Right atrium auricular region (tissue), 2 donors: ENCODE data around the gene CNOT6L. TPM values are rescaled to one million over a fixed set of nuclear protein-coding genes. Genes with fewer than 3 reads are reported as not detected.

Experiments used
- DNase-seq: peaks from one replicate; pipeline ENCODE4 v3.0.0-alpha.2; 2019; ENCODE audit warnings: low spot score
- H3K27ac ChIP-seq, 2 donors: fragments of 200-600 bp; sonication (generic); 1 replicate in 1 of 2; 2 replicates in 1 of 2; pipeline ENCODE4 v1.5.1; 2016 to 2019
- H3K27me3 ChIP-seq, 2 donors: fragments of 200-600 bp; sonication (generic); one replicate each; pipeline versions ENCODE4 v1.5.1 to v1.6.0; 2017 to 2019
- H3K36me3 ChIP-seq: fragments of 200-600 bp; sonication (generic); one replicate; pipeline ENCODE4 v1.5.1; 2016
- H3K4me1 ChIP-seq, 2 donors: fragments of 200-600 bp; sonication (generic); one replicate each; pipeline versions ENCODE4 v1.5.1 to v1.6.0; 2017 to 2019
- H3K4me3 ChIP-seq, 2 donors: fragments of 200-600 bp; sonication (generic); 1 replicate in 1 of 2; 2 replicates in 1 of 2; pipeline ENCODE4 v1.5.1; 2017 to 2019; ENCODE audit warnings: mild to moderate bottlenecking in 1 of 2, moderate library complexity in 1 of 2
- H3K9me3 ChIP-seq, 2 donors: fragments of 200-600 bp; sonication (generic); one replicate each; pipeline ENCODE4 v1.5.1; 2019
- total RNA-seq, 2 donors: library from RNA; depleted of rRNA; stranded (reverse); fragments of >200 nt; gene quantifications; one replicate each; pipeline ENCODE4 v1.1.0, GENCODE V29; 2016
- TF ChIP-seq, protein P1 (sequence below), 2 donors: fragments of 200-600 bp; sonication (generic); IDR thresholded peaks; one replicate each; pipeline ENCODE4 v1.5.1; 2019; ENCODE audit warnings: antibody characterized with exemption in 2 of 2

The CNOT6L gene
- total RNA-seq, 2 donors from 2014 or later: 11.4 to 14.3 TPM

DNA sequence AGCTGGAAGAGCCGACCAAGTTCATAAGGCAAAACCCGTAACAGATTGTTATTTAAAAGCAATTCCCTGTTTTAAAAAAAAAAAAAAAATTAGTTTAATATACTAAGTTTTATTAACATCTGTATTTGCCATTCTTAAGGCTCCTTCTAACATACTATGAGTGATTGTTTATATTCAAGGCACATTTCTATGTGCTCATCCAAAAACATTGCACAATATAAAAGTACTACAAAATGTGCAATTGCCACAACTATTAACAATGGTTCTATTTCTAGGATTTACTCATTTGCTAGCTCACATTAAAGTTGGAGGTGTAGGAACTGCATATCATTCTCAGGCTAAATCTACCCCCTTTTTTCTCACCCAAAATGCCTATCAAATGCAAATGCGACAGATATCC lies 46.1 kb downstream of the CNOT6L start:
- no peak overlapping the region for H3K4me3 ChIP-seq
- peaks cover 4% of the 10 kb centered on the region for H3K36me3 ChIP-seq
- TF ChIP-seq, protein P1, sequence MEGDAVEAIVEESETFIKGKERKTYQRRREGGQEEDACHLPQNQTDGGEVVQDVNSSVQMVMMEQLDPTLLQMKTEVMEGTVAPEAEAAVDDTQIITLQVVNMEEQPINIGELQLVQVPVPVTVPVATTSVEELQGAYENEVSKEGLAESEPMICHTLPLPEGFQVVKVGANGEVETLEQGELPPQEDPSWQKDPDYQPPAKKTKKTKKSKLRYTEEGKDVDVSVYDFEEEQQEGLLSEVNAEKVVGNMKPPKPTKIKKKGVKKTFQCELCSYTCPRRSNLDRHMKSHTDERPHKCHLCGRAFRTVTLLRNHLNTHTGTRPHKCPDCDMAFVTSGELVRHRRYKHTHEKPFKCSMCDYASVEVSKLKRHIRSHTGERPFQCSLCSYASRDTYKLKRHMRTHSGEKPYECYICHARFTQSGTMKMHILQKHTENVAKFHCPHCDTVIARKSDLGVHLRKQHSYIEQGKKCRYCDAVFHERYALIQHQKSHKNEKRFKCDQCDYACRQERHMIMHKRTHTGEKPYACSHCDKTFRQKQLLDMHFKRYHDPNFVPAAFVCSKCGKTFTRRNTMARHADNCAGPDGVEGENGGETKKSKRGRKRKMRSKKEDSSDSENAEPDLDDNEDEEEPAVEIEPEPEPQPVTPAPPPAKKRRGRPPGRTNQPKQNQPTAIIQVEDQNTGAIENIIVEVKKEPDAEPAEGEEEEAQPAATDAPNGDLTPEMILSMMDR (IDR thresholded peaks at IDR 0.05): no peak
- H3K9me3 ChIP-seq: no peaks in the 10 kb centered on the region
- H3K27me3 ChIP-seq: no peaks in the 10 kb centered on the region
- DNase-seq: no peak
- H3K4me1 ChIP-seq: peaks cover 0 to 21% of the 10 kb centered on the region in 2 donors
- H3K27ac ChIP-seq: no peak overlapping the region

DNA sequence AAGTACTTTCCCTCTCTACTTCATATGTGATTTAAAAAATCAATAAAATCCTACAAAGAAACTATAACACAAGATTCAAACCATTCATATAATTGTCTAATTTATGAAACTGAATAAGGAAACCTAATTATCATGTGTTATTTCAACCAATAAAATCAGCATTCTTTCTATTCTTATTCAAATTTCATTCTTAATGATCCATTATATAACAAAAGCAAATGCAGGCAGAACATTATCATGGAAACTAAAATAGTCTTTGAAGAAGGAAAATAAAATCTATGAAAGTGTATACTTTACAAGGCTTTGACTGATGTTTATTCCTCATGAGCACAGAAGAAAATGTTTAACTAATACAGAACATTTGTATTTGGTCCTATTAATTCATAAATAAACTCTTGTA lies 47.6 kb downstream of the CNOT6L start:
- H3K27me3 ChIP-seq: no peaks in the 10 kb centered on the region
- no peak overlapping the region for H3K27ac ChIP-seq
- H3K36me3 ChIP-seq: peaks cover 4% of the 10 kb centered on the region
- no peak overlapping the region for H3K4me3 ChIP-seq
- H3K4me1 ChIP-seq: peaks cover 0 to 7% of the 10 kb centered on the region in 2 donors
- TF ChIP-seq, protein P1 (IDR thresholded peaks at IDR 0.05): no peak
- no peaks in the 10 kb centered on the region for H3K9me3 ChIP-seq
- DNase-seq: no peak

DNA sequence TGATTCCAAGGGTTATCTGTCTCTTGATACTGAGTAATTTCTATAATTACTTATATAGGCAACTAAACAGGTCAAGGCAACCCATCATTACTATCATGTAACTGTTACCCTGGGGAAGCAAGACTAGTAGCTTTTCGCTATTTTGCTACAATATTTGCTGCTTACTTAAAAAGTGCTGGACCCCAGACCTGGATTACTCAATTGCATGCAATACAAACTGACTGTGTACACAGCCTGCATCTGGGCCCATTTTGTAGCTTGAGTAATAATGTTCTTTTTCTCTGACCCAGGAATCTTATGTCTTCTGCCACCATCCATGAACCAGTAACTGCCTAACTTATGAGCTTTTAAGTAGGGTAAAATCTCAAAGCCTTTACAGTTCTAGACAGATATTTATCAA lies 53.4 kb downstream of the CNOT6L start:
- Histone ChIP-seq H3K27me3 (no peaks in the 10 kb centered on the region), H3K4me3 (no peak overlapping the region), H3K4me1 (no peaks in the 10 kb centered on the region), H3K36me3 (peaks cover 3% of the 10 kb centered on the region), H3K27ac (no peak overlapping the region), H3K9me3 (peaks cover 0 to 18% of the 10 kb centered on the region in 2 donors)
- TF ChIP-seq, protein P1 (IDR thresholded peaks at IDR 0.05): no peak
- DNase-seq: no peak

DNA sequence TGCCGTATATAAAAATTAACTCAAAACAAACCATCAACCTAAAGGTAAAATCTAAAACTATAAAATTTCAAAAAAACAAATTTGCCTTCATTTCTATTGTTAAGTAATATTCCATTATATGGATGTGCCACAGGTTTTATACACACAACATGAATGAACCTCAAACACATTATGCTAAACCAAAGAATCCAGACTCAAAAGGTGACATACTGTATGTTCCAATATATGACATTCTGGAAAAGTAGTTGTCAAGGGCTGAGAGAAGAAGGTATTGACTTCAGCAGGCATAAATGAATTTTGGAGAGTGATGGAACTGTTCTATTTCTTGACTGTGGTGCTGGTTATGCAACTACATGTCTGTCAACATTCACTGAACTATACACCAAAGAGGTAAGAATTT lies 56.6 kb downstream of the CNOT6L start:
- Histone ChIP-seq H3K27ac (no peak overlapping the region), H3K9me3 (peaks cover 0 to 18% of the 10 kb centered on the region in 2 donors), H3K36me3 (peaks cover 3% of the 10 kb centered on the region), H3K4me3 (no peak overlapping the region), H3K27me3 (no peaks in the 10 kb centered on the region), H3K4me1 (no peaks in the 10 kb centered on the region)
- TF ChIP-seq, protein P1 (IDR thresholded peaks at IDR 0.05): no peak
- no peak for DNase-seq

DNA sequence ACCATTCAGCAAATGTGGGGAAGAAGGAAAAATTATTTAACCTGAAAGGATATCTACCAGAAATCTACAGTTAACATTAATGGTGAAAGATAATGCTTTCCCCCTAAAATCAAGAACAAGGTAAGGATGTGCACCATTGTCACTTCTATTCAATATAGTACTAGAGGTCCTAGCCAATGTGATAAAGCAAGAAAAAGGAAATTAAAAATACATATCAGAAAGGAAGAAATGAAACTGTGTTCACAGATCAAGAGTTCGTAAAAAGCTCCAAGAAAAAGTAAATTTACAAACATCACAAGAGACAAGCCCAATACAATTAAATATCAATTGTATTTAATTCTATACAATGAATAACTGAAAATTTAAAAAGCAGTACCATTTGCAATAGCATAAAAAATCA lies 57.6 kb downstream of the CNOT6L start:
- TF ChIP-seq, protein P1 (IDR thresholded peaks at IDR 0.05): no peak
- Histone ChIP-seq H3K27me3 (no peaks in the 10 kb centered on the region), H3K4me1 (no peaks in the 10 kb centered on the region), H3K27ac (no peak overlapping the region), H3K36me3 (peaks cover 4% of the 10 kb centered on the region), H3K9me3 (peaks cover 0 to 18% of the 10 kb centered on the region in 2 donors), H3K4me3 (no peak overlapping the region)
- DNase-seq: no peak

DNA sequence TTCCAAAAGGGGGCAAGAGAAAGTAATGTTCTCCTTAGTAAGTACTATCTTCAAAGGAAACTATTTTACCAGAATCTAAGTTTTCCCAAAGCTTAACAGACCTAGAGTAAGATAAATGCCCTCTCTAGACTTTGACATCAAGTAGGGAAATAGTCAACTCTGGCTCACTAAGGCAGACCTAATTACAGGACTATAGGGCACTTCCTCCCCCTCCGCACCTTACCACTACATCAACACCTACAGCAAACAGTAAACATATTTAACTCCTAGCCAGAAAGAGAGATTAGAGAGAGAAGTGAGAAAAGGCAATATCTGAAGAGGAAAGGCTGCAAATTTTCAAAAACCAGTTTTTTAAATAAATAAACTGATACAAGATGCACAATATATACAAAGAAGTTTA lies 60.4 kb downstream of the CNOT6L start:
- DNase-seq: no peak

More for the DNA sequence above, 60.4 kb downstream of the CNOT6L start:
- no peaks in the 10 kb centered on the region for H3K4me1 ChIP-seq
- peaks cover 11% of the 10 kb centered on the region for H3K36me3 ChIP-seq
- peaks cover 0 to 18% of the 10 kb centered on the region in 2 donors for H3K9me3 ChIP-seq
- TF ChIP-seq, protein P1 (IDR thresholded peaks at IDR 0.05): no peak
- H3K4me3 ChIP-seq: no peak overlapping the region
- H3K27me3 ChIP-seq: no peaks in the 10 kb centered on the region
- no peak overlapping the region for H3K27ac ChIP-seq
